Fibroblast of mammary gland (primary cell): Measurements from ENCODE around the gene ARHGEF28.

Source experiments
- DNase-seq: peaks from one replicate; pipeline ENCODE4 v3.0.0-alpha.2; 2010; ENCODE audit warnings: low read depth
- H3K4me3 ChIP-seq: 2 replicates; pipeline ENCODE4 v1.5.1; 2011; ENCODE audit warnings: low read depth, mild to moderate bottlenecking, low read length, moderate library complexity; ENCODE audit not compliant: control insufficient read depth
- CTCF ChIP-seq: conservative IDR thresholded peaks from 2 replicates; pipeline ENCODE4 v1.5.1; 2011; ENCODE audit warnings: low read depth, low read length, inconsistent platforms; ENCODE audit not compliant: control insufficient read depth, insufficient read depth

ARHGEF28 gene

GRCh38 chr5:73822278-73822988 lies 196.4 kb downstream of the ARHGEF28 start:
- no peak for TF ChIP-seq CTCF
- no peak overlapping the region for H3K4me3 ChIP-seq
- DNase-seq: no peak

GRCh38 chr5:73822989-73823339 lies 197.0 kb downstream of the ARHGEF28 start:
- no peak for DNase-seq
- no peak overlapping the region for H3K4me3 ChIP-seq
- TF ChIP-seq CTCF: no peak

GRCh38 chr5:73823508-73823925 lies 197.5 kb downstream of the ARHGEF28 start:
- no peak for TF ChIP-seq CTCF
- DNase-seq: no peak
- H3K4me3 ChIP-seq: no peak overlapping the region

- TF ChIP-seq CTCF: no peak
- no peak overlapping the region for H3K4me3 ChIP-seq
- DNase-seq: no peak
These were observed 199.2 kb downstream of the ARHGEF28 start for GRCh38 chr5:73825199-73825598.

GRCh38 chr5:73825736-73826135 lies 199.7 kb downstream of the ARHGEF28 start:
- no peak for TF ChIP-seq CTCF
- DNase-seq: peak; percentile 40
- no peak overlapping the region for H3K4me3 ChIP-seq

GRCh38 chr5:73826301-73827105 lies 200.5 kb downstream of the ARHGEF28 start:
- no peak for TF ChIP-seq CTCF
- no peak overlapping the region for H3K4me3 ChIP-seq
- peak; percentile 58 for DNase-seq
